Astrocyte of the spinal cord (primary cell): ENCODE measurements around the gene RARG.

Source experiments
- DNase-seq: peaks from one replicate; pipeline ENCODE4 v3.0.0; 2011; ENCODE audit warnings: low read depth, low spot score
- H3K4me3 ChIP-seq: 2 replicates; pipeline ENCODE4 v1.5.1; 2011; ENCODE audit warnings: low read depth, mild to moderate bottlenecking, low read length, moderate library complexity
- in situ Hi-C: cut with HindIII; loops from 2 replicates; pipeline ENCODE4 v1.10.0; 2017; ENCODE audit warnings: low sequenced_read_pairs
- TF ChIP-seq, protein P1 (sequence below): IDR thresholded peaks from 2 replicates; pipeline ENCODE4 v1.5.1; 2012; ENCODE audit warnings: low read depth, mild to moderate bottlenecking, low read length, inconsistent platforms

Gene RARG

DNA sequence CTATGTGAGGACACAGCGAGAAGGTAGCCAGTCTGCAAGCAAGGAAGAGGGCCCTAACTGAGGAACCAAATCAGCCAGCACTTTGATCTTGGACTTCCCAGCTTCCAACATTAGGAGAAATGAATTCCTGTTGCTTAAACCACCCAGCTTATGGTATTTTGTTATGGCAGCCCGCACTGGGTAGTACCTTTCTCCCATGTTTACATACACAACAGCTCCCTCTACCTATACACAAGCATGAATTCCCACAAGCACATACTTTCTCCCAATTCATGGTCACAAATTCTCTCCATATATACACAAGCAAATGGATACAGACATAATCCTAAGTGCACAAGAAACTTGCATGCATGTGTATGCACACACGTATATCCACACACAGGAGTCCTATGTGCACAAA, 32.3 kb downstream of the RARG start:
- TF ChIP-seq, protein P1, sequence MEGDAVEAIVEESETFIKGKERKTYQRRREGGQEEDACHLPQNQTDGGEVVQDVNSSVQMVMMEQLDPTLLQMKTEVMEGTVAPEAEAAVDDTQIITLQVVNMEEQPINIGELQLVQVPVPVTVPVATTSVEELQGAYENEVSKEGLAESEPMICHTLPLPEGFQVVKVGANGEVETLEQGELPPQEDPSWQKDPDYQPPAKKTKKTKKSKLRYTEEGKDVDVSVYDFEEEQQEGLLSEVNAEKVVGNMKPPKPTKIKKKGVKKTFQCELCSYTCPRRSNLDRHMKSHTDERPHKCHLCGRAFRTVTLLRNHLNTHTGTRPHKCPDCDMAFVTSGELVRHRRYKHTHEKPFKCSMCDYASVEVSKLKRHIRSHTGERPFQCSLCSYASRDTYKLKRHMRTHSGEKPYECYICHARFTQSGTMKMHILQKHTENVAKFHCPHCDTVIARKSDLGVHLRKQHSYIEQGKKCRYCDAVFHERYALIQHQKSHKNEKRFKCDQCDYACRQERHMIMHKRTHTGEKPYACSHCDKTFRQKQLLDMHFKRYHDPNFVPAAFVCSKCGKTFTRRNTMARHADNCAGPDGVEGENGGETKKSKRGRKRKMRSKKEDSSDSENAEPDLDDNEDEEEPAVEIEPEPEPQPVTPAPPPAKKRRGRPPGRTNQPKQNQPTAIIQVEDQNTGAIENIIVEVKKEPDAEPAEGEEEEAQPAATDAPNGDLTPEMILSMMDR = no peak
- in situ Hi-C loops = no loop called here

DNA sequence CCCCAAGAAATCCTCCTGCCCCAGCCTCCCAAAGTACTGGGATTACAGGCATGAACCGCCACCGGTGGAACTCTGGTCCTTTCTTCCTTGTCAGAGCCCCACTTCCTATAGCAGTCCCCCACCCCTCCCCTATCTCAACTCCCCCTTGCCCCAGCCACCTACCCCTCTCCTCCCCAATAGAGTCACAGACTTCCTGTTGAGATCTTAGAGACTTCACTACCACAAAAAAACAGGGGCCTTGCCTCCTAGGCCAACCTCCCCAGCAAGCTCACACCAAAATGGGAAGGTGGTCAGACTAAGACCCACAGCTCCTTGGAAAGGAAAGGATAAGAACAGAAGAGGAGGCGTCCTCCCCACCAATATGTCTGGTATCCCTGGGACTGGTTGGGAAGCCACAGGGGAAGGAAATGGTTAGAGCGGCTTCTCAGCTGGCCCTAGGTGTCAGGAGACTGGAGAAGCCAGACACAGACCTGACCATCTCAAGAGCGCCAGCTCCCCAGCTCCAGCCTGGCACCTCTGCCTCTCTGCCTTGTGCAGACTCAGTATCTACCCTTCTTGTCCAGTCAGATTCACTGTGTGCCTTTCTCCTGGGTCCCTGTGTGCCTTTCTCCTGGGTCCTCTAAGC, 33.4 kb downstream of the RARG start:
- DNase-seq = no peak
- in situ Hi-C loops = no loop called here
- TF ChIP-seq, protein P1 = no peak
- no peak overlapping the region for H3K4me3 ChIP-seq

More for the DNA sequence above, 32.3 kb downstream of the RARG start:
- DNase-seq = no peak
- H3K4me3 ChIP-seq = no peak overlapping the region

DNA sequence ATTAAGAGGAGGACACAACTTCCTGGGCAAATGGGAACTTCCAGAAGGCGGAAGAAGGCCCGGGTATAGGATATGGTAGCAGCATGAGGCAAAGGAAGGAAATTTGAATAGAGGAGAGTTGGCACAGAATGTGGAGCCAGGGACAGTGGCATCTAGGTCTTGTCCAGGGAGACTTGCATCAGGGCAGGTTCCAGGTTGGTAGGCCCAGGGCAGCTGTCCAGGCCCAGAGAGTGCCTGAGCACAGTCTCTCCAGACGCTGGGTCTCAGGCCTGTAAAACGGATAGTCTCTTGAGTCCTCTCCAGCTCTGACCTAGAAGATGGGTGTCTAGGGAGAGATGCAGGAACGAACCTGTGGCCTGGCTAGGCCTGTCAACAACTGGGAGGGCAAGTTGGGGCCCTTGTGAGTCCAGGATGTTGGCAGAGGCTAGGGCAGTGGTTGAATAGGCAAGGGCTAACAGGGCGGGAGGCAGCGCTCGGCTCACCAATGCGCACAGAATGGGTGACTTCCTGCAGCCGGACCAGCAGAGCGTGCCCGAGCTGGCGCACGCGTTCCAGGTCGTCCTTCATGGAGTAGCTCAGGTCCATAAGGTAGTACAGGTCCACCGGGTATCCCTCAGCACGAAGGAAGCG, 34.9 kb downstream of the RARG start:
- in situ Hi-C loops = no loop called here
- TF ChIP-seq, protein P1 = no peak
- no peak for DNase-seq
- no peak overlapping the region for H3K4me3 ChIP-seq

DNA sequence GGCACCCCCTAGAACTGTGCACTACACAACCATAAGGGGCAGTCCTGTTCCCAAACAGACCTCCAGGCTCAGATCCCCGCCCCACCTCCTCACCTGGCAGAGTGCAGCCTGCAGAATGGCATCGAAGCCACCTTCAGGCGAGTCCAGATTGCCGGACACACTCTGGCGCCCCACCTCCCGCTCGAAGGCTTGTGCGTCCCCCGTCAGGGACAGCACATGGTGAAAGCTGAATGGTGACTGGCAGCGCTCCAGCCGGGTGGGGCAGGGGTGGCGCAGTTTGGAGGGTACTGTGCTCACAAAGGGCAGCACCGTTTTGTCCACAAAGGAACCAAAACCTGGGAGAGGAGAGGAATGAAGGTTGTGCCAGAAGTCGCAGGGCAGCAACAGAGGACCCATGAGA, 35.5 kb downstream of the RARG start:
- in situ Hi-C loops = no loop called here
- no peak for DNase-seq
- TF ChIP-seq, protein P1 = no peak
- no peak overlapping the region for H3K4me3 ChIP-seq

DNA sequence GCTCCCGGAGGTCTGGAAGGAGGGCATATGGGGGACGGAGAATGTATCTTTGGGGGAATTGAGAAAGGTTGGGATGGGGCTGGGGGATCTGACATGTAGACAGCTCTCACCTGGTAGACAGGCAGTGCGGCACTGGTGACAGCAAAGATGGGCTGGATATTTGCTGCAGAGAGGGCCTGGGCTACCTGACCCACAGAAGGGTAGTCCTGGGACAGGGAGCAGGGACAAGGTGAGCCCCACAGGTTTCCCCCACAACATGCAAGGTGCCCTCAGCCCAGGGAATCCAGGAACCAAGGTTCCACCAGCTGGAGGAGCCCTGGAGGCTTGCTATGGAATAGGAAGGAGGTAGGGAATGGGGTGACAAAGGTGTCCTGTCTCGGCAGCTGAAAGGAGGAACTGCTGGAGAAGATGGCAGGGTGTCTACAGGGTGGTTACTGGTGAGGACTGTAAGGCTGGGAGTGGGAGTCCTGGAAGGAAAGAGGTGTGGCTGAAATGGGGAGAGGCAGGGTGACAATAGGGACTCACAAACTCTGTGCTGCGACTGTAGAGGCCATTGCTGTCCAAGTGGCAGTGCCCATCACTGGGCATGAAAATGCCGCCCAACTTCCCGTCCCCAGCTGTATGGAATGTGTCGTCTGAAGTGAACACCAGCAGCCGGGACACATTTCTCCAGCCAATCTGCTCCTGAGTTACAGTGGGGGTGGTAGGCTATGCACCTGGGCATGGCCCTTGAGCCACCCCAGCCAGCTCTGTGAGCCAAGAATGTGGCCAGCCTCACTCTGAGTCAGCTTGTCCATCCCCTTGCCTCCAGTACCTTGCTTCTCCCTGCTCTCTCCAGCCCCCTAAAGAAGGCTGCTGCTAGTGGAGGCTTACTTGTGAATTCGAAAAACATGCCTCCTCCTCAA, 36.2 kb downstream of the RARG start:
- H3K4me3 ChIP-seq = no peak overlapping the region
- no peak for DNase-seq
- TF ChIP-seq, protein P1 = no peak
- in situ Hi-C loops = no loop called here

DNA sequence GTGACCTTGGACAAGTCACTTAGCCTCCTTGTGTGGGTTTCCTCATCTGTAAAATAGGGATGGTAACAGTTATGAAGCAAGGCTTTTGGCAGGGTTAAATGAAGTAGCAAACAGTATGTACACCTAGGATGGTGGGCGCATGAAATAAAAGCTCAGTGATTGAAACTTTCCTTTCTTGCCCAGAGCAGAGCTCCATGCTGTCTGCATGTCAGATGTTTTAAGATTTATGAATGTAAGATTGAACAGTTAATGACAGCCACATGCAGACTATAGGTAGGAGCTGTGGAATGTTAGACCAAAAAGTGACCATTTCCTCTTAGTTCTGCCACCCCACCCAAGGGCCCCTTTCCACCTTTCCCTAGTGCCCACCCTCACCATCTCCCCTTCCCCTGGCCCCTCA, 37.0 kb downstream of the RARG start:
- no peak overlapping the region for H3K4me3 ChIP-seq
- no peak for DNase-seq
- TF ChIP-seq, protein P1 = no peak
- in situ Hi-C loops = no loop called here
